HG03103 (cell line): Measurements from ENCODE around the gene DLL4.

Experiments
- ATAC-seq: cut with Tn5 transposase; IDR thresholded peaks from one replicate; pipeline ENCODE4 v1.9.1; 2021; ENCODE audit warnings: low read depth; ENCODE audit not compliant: unreplicated experiment

DLL4 gene

GRCh38 chr15:40928821-40929659 lies at the start of gene DLL4:
DLL4 (plus strand) TSS chr15:40929340; CDS start chr15:40929669, 329 bp downstream.
- no peak for ATAC-seq

DNA sequence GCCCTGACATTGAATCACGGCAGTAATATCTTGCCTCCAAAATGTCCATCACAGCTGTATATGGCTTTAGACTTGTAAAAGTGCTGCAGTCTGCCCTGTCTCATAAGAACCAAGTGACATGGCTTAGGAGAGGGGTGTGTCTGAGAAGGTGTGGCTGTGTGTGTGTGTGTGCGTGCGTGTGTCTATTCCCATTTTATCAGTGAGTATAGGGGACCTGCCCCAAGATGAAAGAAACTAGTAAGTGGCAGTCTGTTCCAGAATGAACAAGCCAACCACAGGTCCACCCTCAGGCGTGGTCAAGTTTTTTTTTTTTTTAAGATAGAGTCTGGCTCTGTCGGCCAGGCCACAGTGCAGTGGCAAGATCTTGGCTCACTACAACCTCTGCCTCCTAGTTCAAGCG lies 49.5 kb upstream of the DLL4 start:
- no peak for ATAC-seq

DNA sequence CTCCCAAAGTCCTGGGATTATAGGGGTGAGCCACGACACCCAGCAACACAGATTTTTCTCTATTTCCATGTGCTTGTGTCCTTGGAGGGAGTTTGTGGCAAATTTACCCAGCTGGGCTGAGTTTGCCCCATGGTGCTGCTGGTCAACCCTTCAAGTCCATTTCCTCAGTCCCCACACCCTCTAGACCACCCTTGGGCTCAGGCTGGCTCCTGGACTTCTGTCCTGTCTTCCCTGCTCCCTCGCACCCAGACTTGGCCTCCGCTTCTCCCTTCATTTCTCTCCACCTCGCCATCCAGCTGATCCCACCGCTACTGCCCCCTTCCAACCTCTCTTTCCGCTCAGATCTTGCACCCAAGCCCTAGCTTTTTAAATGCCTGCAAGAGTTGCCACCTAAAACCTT lies 47.8 kb upstream of the DLL4 start:
- no peak for ATAC-seq

DNA sequence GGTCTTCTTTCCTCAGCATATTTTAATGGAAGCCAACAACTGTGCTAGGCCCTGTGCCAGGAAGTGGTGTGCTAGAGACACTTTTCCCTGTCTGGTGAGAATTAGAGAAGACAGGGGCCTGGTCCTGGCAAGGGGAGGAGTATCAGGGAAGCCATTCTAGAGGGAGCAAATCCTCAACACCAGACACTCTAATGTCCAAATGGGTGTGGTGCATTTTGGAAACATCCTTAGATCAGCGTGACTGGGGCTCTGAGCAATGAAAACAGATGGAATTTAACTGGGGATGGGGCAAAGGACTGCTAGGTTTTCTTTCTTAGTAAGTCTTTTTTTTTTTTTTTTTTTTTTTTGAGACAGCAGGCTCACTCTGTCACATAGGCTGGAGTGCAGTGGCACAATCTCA lies 42.6 kb upstream of the DLL4 start:
- no peak for ATAC-seq

- no peak for ATAC-seq
These were observed 40.0 kb upstream of the DLL4 start for GRCh38 chr15:40889112-40889511.

GRCh38 chr15:40891138-40891537 lies 38.0 kb upstream of the DLL4 start:
- no peak for ATAC-seq

DNA sequence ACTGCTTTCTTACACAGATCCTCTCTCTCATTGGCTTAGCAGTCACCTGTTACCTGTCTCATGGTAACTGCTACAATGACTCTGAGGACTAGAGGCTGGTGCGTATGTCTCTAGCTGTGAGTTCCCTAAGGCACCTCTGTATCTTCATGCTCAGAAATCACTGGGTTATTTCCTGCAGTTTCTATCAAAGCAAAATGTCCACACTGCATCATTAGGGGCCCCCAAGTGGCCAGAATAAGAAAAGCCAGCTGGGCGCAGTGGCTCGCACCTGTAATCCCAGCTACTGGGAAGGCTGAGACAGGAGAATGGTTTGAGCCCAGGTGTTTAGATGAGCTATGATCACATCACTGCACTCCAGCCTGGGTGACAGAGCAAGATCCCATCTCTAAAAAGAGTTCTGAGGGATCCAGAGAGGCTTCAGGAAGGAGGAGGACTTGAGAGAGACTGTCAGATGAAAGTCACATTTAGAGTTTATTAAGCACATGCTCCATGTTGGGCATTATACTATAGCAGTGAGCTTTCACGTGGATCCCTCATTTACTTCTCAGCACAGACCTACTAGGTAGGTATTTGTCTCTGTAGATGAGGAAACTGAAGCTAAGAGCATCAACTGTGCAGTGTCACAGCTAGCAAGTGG lies 37.2 kb upstream of the DLL4 start:
- no peak for ATAC-seq

DNA sequence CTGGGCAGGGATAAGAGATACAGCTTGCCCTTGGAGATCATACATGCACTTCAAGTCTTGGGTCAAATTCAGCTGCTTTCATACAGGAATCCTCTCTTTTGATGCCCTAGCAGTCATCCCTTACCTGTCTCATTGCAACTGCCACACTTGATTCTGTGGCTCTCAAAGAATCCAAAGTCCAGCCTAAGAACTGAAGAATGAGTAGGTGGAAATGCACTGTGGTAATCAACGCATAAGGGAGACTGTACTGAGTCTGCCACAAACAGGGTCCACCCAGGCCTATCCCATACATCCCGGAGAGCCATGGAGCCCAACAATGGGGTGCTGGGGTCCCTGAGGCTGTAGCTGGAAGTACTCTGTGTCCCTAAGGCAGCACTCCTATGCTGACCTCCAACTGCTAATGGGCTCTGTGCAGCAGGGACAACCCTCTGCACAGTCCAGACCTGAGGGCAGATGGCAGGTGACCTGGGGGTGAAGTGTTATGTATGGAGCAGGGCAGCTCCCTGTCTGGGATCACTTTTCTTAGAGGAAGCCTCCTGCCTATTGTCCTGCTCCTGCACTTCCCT lies 36.6 kb upstream of the DLL4 start:
- ATAC-seq: no peak

- no peak for ATAC-seq
These were observed 36.0 kb upstream of the DLL4 start for GRCh38 chr15:40893019-40893670.

GRCh38 chr15:40893733-40894680 lies 35.1 kb upstream of the DLL4 start, which contains the start of gene VPS18:
VPS18 (plus strand) TSS chr15:40894450; CDS start chr15:40894769, 319 bp downstream.
- peak; percentile 91 for ATAC-seq

- no peak for ATAC-seq
These were observed 34.3 kb upstream of the DLL4 start for GRCh38 chr15:40894681-40895448.

- ATAC-seq: no peak
These were observed 29.5 kb upstream of the DLL4 start for GRCh38 chr15:40899536-40900207.

- no peak for ATAC-seq
These were observed 28.7 kb upstream of the DLL4 start for GRCh38 chr15:40900256-40901052.

DNA sequence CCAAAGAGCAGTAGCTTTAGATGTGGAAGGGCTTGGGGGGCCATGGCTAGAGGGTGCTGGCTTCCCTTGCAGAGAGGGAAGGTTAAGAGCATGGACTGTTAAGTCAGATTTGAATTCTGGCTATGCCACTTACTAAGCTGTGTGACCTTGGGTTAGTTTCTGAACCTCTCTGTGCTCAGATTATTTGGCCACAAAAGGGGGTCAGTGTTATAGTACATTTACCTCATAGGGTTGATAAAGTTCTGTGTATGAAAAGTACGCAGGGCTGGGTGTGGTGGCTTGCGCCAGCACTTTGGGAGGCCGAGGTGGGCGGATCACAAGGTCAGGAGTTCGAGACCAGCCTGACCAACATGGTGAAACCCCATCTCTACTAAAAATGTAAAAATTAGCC lies 28.1 kb upstream of the DLL4 start:
- no peak for ATAC-seq

GRCh38 chr15:40902605-40903561 lies 26.3 kb upstream of the DLL4 start:
- ATAC-seq: no peak

DNA sequence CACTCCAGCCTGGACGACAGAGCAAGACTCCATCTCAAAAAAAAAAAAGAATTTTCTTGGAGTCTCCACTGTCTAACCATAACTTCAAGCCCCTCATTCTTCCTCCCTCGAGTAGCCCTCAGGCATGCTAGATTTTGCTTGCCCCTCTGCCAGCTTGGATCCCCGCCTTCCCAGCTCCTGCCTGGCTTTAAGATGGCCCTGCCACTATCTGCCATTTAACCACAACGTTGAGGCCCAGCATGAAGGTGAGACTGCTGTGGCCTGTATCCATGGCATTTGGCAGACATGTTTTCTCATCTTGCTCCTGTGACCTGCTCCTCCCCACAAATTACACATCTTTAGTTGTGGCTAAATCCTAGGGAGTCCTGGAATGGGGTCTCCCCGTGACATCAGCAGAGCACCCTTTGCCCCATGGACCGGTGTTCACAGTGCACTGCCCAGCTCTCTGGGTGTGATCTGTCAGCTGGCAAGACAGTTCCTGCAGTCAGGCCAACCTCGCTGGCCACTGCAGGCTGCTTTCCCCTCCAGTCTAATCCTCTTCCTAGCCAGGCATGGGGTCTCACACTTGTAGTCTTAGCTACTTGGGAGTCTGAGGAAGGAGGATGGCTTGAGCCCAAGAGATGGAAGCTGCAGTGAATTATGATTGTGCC lies 24.5 kb upstream of the DLL4 start:
- ATAC-seq: no peak
